HepG2 (cell line): Measurements from ENCODE around the gene AP4S1. TPM values are rescaled to one million over a fixed set of nuclear protein-coding genes. Genes with fewer than 3 reads are reported as not detected.
A peak's percentile ranks its signal among the peaks of the same experiment; 100 is the strongest.

Source experiments
- ATAC-seq: fragments of 200-7000 bp; cut with Tn5 transposase; 3 replicates; pipeline ENCODE4 v1.9.1; 2020; ENCODE audit warnings: mild to moderate bottlenecking, moderate library complexity
- BruUV-seq: library from RNA; stranded (reverse); fragments of 400-500 nt; replicated peaks from 2 replicates; lab custom pipeline; 2021; lab: Mats Ljungman, UMichigan
- CTCF ChIA-PET: fragments of 300-600 bp; formaldehyde crosslinking; extraction: SDS; loops from one replicate; lab custom pipeline; 2021; ENCODE audit warnings: low total read pairs, inconsistent platforms, low intra/inter-chr PET ratio; lab: Yijun Ruan, JAX
- POLR2A ChIA-PET: fragments of 350-600 bp; sonication (Branson Sonifier 250); formaldehyde crosslinking; loops from one replicate; lab custom pipeline; 2020; ENCODE audit warnings: antibody characterized with exemption, inconsistent platforms; lab: Yijun Ruan, JAX
- DNase-seq: peaks from one replicate; pipeline ENCODE4 v3.0.0-alpha.2; 2015; ENCODE audit warnings: low spot score
- FAIRE-seq: peaks from 3 replicates; lab custom pipeline; 2011; peaks lifted over from hg19 to GRCh38; lab: Jason Lieb, UNC
- H2AFZ ChIP-seq: one replicate; pipeline ENCODE4 v1.6.1; 2011; ENCODE audit warnings: low read length, inconsistent platforms
- H3K27ac ChIP-seq: fragments of 300-600 bp; 3 replicates; pipeline ENCODE4 v1.8.0; 2011; ENCODE audit warnings: mixed run types, mild to moderate bottlenecking, mixed read lengths, low read length, inconsistent platforms; ENCODE audit not compliant: insufficient read depth; ENCODE audit errors: extremely low read length
- H3K27me3 ChIP-seq, 2 experiments: fragments of 200-600 bp in 1 of 2; 2 replicates in 1 of 2; 3 replicates in 1 of 2; pipeline versions ENCODE4 v1.6.0 to v1.8.0; 2011; ENCODE audit warnings: low read length in 2 of 2, mild to moderate bottlenecking in 2 of 2, moderate library complexity in 2 of 2, inconsistent platforms in 1 of 2; ENCODE audit not compliant: insufficient read depth in 2 of 2, control insufficient read depth in 1 of 2
- H3K36me3 ChIP-seq, 2 experiments: fragments of 200-600 bp in 1 of 2; replicated peaks in 1 of 2; 2 replicates in 1 of 2; 3 replicates in 1 of 2; pipeline versions ENCODE4 v1.5.1 to v1.8.0; 2011; ENCODE audit warnings: low read length in 2 of 2, inconsistent platforms in 1 of 2; ENCODE audit not compliant: insufficient read depth in 2 of 2, control insufficient read depth in 1 of 2
- H3K4me1 ChIP-seq: 2 replicates; pipeline ENCODE4 v1.5.1; 2012; ENCODE audit warnings: low read length, inconsistent platforms; ENCODE audit not compliant: insufficient read depth
- H3K4me2 ChIP-seq: 2 replicates; pipeline ENCODE4 v1.6.0; 2011; ENCODE audit warnings: low read depth, low read length, inconsistent platforms
- H3K4me3 ChIP-seq, 3 experiments: fragments of 200-600 bp in 1 of 3; sonication (generic), shearing (Covaris generic) in 1 of 3; replicated peaks in 1 of 3; 2 replicates each; pipeline ENCODE4 v1.5.1; 2011 to 2016; ENCODE audit warnings: low read length in 3 of 3, inconsistent platforms in 2 of 3, low read depth in 2 of 3, mild to moderate bottlenecking in 2 of 3, control low read depth in 1 of 3, mixed read lengths in 1 of 3; ENCODE audit not compliant: insufficient read depth in 1 of 3
- H3K79me2 ChIP-seq: one replicate; pipeline ENCODE4 v1.6.1; 2011; ENCODE audit warnings: low read length, inconsistent platforms; ENCODE audit not compliant: insufficient read depth
- H3K9ac ChIP-seq: 2 replicates; pipeline ENCODE4 v1.6.0; 2011; ENCODE audit warnings: mild to moderate bottlenecking, low read depth, low read length, inconsistent platforms; ENCODE audit not compliant: insufficient read depth
- H3K9me3 ChIP-seq: 2 replicates; pipeline ENCODE4 v1.5.1; 2012; ENCODE audit warnings: mild to moderate bottlenecking, low read length
- H4K20me1 ChIP-seq: 2 replicates; pipeline ENCODE4 v1.6.0; 2011; ENCODE audit warnings: inconsistent platforms, mild to moderate bottlenecking, low read length, moderate library complexity; ENCODE audit not compliant: insufficient read depth
- ATF4 ChIP-seq, 2 experiments: fragments of 450-650 bp in 1 of 2; sonication (generic) in 1 of 2; formaldehyde crosslinking; IDR thresholded peaks; 2 replicates each; pipeline versions ENCODE4 v1.5.0 to v1.8.0; 2020 to 2022; ENCODE audit warnings: mild to moderate bottlenecking in 1 of 2, missing genetic modification reagents in 1 of 2
- CEBPG ChIP-seq: IDR thresholded peaks from 2 replicates; pipeline ENCODE4 v1.6.1; 2016
- CENPBD1 ChIP-seq: sonication (generic); formaldehyde crosslinking; IDR thresholded peaks from 2 replicates; pipeline ENCODE4 v1.8.0; 2022; ENCODE audit warnings: missing genetic modification reagents, low read depth, mild to moderate bottlenecking, borderline replicate concordance
- FOXC1 ChIP-seq: sonication (generic); formaldehyde crosslinking; IDR thresholded peaks from 2 replicates; pipeline ENCODE4 v1.8.0; 2022; ENCODE audit warnings: mild to moderate bottlenecking, missing genetic modification reagents, borderline replicate concordance
- POLR2G ChIP-seq: fragments of 200-400 bp; formaldehyde crosslinking; IDR thresholded peaks from 2 replicates; pipeline ENCODE4 v1.6.1; 2018; ENCODE audit warnings: mild to moderate bottlenecking, low read depth, low read length, moderate library complexity
- PRPF4 ChIP-seq: fragments of 200-400 bp; formaldehyde crosslinking; IDR thresholded peaks from 2 replicates; pipeline ENCODE4 v1.6.1; 2016; ENCODE audit warnings: low read length, low read depth; ENCODE audit not compliant: poor library complexity, severe bottlenecking
- RBM22 ChIP-seq: fragments of 200-400 bp; formaldehyde crosslinking; optimal IDR thresholded peaks from 2 replicates; pipeline ENCODE3; 2017; ENCODE audit warnings: mild to moderate bottlenecking, low read length, moderate library complexity
- SSRP1 ChIP-seq: IDR thresholded peaks from 2 replicates; pipeline ENCODE4 v1.6.1; 2016; ENCODE audit warnings: control low read depth
- ZBTB38 ChIP-seq: sonication (generic); formaldehyde crosslinking; IDR thresholded peaks from 2 replicates; pipeline ENCODE4 v1.5.1; 2020; ENCODE audit warnings: mild to moderate bottlenecking, missing genetic modification reagents
- ZNF296 ChIP-seq: sonication (generic); formaldehyde crosslinking; conservative IDR thresholded peaks from 2 replicates; pipeline ENCODE4 v1.5.0; 2020; ENCODE audit warnings: mild to moderate bottlenecking, missing genetic modification reagents
- WGBS: methylation state at CpG from one replicate; pipeline ENCODE4 v1.1.6; 2017; ENCODE audit warnings: low lambda C conversion rate; 5-methylcytosine and 5-hydroxymethylcytosine counted together
- in situ Hi-C: cut with HindIII; loops from 2 replicates; pipeline ENCODE4 v1.10.0; 2017; ENCODE audit warnings: low pct_unique_long_range_greater_than_20kb; ENCODE audit not compliant: extremely low pct_ligation_motif_present
- intact Hi-C: fragments of 100-400 bp; cut with micrococcal nuclease; formaldehyde crosslinking; loops from one replicate; pipeline ENCODE4 v1.10.0; 2022; ENCODE audit not compliant: unreplicated experiment
- polyA plus RNA-seq, 8 experiments: library from polyadenylated mRNA; depleted of rRNA in 3 of 8; stranded (reverse) in 7 of 8; unstranded in 1 of 8; fragments of >200 nt; fragmentation: Illumina TruSeq in 4 of 8; extraction: Trizol in 4 of 8; gene quantifications; 2 replicates each; pipeline versions ENCODE4 v1.2.1 to v1.2.3, GENCODE V29; 2011 to 2016; ENCODE audit warnings: low read depth in 4 of 8, missing spikeins in 1 of 8, mixed read lengths in 1 of 8; ENCODE audit not compliant: insufficient read depth in 1 of 8
- total RNA-seq, 5 experiments: library from RNA; depleted of rRNA; stranded (reverse); fragments of >200 nt; fragmentation: Illumina TruSeq; extraction: Trizol; gene quantifications; 2 replicates each; pipeline ENCODE4 v1.2.3, GENCODE V29; 2016; ENCODE audit warnings: low read depth in 1 of 5

The AP4S1 gene
- total and polyA plus RNA-seq, 2 of the 13 experiments (the other 11 are each of a cell fraction or from before 2014, with no cell fraction given): 3.9 to 21.1 TPM

GRCh38 chr14:31096255-31096654, 70.8 kb downstream of the AP4S1 start:
- peaks cover 20 to 26% of the 10 kb centered on the region in 2 experiments for H3K36me3 ChIP-seq
- ChIA-PET POLR2A (interaction anchor here (1.1 to 1.9 kb wide), 2 partner anchors 9 to 70 kb away, joined by 3 to 7 read pairs; partner anchors contain the start of gene STRN3), CTCF (no interaction called here)
- WGBS: 94% methylated on average over 6 of the region's 6 CpGs
- TF ChIP-seq POLR2G: peak; percentile 58; the same call in 1 of the 2 replicates
- TF ChIP-seq ZNF296 (CRISPR knock-in tag): no peak
- peak; percentile 16 for TF ChIP-seq RBM22
- no peak for TF ChIP-seq CENPBD1
- TF ChIP-seq ZBTB38 (CRISPR knock-in tag): no peak
- peak in 1 of 2 experiments; percentile 89; a peak in 2 of 4 replicates for TF ChIP-seq ATF4 (CRISPR knock-in tag; IDR thresholded peaks at IDR 0.05)
- TF ChIP-seq PRPF4: peak; percentile 35
- TF ChIP-seq FOXC1 (CRISPR knock-in tag): no peak
- peak; percentile 77 for TF ChIP-seq CEBPG
- 0 out of 2 replicates have a peak, but pooled peaks have one; percentile 7 for TF ChIP-seq SSRP1 (CRISPR knock-in tag)
- peaks cover 23% of the 10 kb centered on the region for H3K4me1 ChIP-seq
- ATAC-seq (no peak), FAIRE-seq (no peak), DNase-seq (no peak)
- H3K4me3 ChIP-seq: no peak overlapping the region
- H3K27me3 ChIP-seq: no peaks in the 10 kb centered on the region
- in situ Hi-C loops (no loop called here), intact Hi-C loops (no loop called here)
- no peak overlapping the region for H3K9ac ChIP-seq
- no TSS peak for BruUV-seq
- no peak overlapping the region for H3K27ac ChIP-seq
- no peaks in the 10 kb centered on the region for H3K9me3 ChIP-seq
- no peak overlapping the region for H2AFZ ChIP-seq
- no peak overlapping the region for H3K4me2 ChIP-seq
- H3K79me2 ChIP-seq: no peaks in the 10 kb centered on the region
- H4K20me1 ChIP-seq: no peaks in the 10 kb centered on the region
